ENCODE measurements around the gene TRPM1.
A peak's percentile ranks its signal among the peaks of the same experiment; 100 is the strongest.

TRPM1 gene

DNA sequence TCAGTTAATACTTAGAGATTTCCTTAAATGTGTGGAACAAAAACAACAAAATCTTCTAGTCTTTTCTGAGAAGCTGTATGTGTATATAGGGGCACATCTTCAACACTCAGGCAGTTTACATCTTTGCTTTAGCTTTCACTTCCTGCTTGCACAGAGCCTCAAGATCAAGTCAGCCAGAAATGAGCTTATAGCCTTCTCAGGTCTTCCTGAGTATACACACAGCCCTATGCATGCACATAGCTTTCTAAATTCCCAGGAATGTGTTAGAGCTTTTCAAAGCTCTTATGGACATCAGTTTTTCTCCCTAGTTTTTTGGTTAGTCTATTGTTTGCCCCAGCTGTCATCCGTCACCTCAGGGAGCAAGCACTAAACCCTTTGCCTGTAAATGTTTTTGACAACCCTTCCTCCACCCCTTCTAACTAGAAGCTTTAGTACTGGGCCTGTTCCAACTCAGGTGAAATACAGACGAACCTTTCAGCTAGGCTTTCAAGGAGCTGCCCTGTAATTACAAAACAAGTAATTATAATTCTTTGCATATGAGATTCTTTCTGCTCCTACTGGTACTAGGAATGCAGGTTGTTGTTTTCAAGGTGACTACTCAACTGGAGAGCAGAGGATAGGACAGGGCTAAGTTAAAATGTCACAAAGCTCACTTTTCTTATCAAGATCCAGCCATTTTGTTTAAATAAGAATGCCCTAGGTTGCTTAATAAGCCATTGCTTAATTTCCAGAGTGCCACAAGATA, 87.5 kb downstream of the TRPM1 start:
- DNase-seq, result no peak

DNA sequence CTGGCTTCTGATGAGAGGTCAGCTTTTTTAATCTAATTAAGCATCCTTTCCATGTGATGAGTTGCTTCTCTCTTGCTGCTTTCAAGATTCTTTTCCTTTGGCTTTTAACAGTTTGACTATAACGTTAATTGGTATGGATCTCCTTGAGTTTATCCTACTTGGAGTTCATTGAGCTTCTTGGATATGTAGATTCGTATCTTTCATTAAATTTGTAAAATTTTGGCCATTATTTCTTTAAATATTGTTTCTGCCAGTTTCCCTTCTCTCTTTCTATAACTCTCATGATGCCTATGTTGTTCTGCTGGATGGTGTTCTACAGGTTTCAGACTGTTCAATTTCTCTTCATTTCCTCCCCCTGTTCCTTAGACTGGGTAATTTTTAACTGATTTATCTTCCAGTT, 89.1 kb downstream of the TRPM1 start:
- DNase-seq, result no peak

DNA sequence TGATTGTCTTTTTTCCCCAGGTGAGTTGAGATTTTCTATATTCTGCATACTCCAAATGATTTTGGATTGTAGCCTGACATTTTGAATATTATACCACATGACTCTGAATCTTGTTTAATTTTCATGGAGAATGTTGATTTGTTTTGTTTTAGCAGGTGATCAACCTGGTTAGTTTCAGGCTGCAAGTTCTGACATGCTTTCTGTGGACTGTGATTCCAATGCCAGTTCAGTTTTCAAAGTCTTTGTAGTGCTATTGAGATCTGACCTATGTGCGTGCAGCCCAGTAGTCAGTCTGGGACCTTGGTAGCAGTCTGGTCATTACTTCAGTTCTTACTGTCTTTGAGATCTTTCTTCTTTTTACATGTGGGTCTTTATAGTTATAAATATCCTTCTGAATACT, 91.5 kb downstream of the TRPM1 start:
- DNase-seq, result no peak

DNA sequence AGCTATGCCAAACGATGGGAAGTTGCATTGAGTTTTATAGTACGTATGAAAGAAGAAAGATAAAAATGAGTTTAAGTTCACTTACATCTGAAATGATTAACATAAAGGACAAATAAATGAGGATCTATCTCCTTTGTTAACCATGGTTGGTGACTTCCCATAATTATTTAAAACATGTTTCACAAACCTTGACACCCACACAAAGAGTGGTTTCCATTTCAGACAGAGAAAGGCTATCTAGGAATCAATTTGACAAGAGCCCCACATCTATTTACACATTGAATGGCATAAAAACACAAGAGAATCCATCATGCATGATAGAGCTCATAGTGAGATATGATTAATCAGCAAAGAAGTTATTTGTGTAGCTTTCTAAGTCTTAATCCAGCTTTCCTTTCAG, 95.9 kb downstream of the TRPM1 start:
- DNase-seq, result no peak

GRCh38 chr15:31004220-31004733, 97.2 kb downstream of the TRPM1 start:
- no peak for DNase-seq

DNA sequence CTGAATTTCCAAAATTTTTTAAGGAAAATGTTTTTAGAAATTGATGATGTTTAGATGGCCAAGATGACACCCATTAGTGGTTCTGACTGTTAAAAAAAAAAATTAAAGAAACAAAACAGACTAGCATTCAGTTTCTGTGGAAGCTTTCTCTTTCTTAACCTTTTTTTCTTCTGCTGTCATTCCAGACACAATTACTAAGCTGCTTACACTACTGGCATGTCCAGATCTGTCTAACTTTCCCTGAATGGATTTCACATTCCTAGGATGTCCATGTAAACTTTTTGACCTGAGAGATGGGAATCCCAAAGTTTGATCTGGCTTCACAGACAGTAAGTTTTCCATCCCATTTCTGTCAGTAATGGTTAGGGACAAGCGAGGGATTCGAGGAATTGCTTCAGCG, 99.8 kb downstream of the TRPM1 start:
- no peak for DNase-seq

DNA sequence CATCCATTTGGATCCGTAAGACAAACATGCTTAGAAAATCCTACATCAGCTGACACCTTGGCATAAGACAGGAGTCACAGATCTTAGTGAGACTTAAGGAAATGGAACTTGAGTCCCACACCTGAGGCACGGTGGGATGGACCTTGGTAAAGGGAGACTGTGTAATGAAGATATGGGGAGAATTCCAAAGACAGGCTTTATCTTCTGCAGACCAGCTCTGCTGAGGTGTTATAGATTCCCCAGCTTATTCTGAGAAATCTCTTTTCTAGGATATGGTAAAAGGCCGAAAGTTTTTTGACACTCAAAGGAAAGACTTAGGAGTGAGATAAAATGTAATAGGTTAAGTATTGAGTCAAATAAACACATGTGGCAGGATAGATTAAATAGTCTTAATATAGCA, 101.8 kb downstream of the TRPM1 start:
- DNase-seq, result no peak

GRCh38 chr15:30997270-30997669, 104.3 kb downstream of the TRPM1 start:
- DNase-seq, result no peak

GRCh38 chr15:30992249-30992864, 109.2 kb downstream of the TRPM1 start:
- no peak for DNase-seq

DNA sequence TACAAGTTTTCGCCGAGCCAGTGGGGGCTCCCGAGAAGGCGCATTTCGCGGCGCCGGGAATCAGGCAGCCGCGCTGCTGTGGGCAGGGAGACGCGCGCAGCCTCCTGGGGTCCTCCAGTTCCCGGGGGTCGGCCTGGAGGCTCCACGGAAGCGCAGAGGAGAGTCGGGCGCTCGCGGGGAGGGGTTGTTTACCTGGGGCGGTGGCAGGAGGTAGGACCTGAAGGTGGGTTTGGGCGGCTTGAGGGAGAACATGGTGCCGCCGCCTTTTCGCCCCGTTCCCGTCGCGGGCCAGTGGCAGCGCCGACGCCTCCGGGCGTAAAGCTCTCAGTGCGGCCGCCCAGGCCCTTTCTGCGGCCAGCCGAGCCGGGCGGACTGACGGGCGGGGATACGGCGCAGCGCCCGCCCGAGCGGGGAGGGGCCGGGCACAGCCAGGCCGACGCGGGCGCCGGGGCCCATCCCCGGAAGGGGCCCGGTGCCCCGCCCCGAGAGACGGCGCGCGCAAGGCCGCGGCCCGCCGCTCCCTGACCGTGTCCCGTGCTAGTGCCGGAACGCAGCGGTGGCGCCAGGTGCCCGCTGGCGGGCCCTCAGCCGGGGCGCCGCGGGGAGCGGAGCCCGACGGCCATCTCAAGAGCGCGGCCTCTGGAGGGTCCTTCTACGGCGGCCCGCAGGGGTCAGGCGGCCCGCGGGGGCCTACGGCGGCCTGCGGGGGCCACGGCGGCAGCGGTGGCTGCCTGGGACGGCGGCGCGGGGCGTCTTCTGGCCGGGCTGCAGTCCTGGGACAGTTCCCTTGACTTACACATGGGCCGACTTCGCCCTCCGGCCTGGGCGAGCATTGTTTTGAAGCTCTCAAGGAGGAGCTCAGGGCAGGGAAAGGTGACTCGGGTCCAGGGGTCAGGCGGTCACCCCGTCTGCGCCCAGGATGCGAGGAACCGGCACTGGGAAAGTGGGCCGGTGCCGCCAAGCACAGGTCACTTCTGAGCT, 110.0 kb downstream of the TRPM1 start, which contains the start of gene MTMR10:
Gene MTMR10, minus strand, starts transcription at position 374 of the 981 bp plus-strand sequence. Its CDS starts 122 bp downstream, at position 252.
- peak; percentile 61 for DNase-seq

DNA sequence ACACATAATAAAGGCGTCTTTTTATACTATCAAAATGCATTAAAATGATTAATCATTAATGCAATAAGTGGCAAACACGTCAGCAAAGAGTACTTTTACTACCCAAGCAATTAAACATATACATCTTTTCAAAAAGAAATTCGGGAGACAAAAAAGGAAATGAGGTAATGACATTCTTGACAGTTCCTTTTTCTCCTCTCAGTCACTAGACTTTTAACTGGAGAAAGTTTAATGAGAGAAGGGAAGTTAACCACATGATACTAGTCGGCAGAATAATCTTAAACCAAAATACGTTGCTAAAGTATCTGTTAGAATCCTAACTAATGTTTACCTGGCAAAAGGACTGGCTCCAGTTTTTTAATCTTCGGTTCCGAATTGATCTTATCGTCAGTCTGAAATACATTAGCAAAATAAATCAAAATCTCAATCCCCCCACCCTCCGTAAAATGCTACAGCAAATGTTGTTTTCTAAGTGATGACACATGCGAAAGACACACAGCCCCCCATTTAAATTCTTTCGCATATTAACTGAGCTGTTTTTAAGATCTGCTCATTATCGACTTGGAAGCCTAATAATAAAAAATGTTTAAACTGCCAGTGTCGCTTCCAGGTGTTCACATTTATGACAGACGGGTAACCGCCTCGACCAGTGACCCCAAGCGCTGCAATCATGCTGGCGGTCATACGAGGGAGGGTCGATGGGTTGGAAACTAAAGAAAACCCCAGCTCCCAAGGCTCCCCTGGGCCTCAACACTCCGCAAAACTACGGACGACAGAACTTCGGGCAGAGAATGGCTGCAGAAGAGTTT, 110.9 kb downstream of the TRPM1 start:
- no peak for DNase-seq

GRCh38 chr15:30990036-30990435, 111.5 kb downstream of the TRPM1 start:
- no peak for DNase-seq

DNA sequence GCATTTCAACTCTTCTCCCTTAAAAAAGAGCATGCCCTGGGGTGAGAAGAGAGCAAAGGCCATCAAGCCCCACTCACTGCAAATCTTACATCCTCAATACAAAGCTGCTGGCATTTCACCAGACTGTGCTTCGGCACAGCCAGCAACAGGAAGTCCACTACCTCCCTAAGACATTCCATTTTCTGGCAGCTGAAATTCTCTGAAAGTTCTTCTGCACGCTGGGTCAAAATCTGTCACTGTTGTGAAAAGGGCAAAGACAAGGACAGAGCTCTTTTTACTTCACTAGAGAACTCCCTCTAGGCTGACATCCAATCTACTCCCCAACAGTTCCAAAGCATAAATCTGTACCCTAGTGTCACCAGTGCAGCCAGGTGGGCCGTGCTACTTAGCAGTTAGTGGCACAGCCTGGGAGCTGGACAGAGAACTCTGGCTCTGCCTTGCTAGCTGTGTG, 116.4 kb downstream of the TRPM1 start:
- no peak for DNase-seq

- DNase-seq, result no peak
Observed at GRCh38 chr15:30984542-30984941, 117.0 kb downstream of the TRPM1 start.

DNA sequence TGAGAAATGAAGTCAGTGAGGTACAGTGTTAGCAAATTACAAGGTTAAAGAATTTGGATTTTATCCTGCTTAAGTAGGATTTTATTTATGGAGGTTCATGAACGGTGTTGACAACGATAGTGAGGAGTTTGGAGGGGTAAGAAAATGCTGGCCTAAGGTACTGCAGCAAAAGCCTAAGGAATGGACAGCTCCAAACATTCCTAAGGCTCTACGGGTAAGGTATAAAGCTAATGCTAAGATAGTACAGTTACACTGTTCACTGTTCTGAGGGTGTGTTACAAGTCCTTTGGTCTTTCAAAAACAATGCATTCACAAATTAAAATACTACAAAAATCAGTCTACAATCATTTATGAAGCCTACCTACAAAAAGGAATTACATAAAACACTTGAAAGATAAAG, 117.4 kb downstream of the TRPM1 start:
- no peak for DNase-seq

DNA sequence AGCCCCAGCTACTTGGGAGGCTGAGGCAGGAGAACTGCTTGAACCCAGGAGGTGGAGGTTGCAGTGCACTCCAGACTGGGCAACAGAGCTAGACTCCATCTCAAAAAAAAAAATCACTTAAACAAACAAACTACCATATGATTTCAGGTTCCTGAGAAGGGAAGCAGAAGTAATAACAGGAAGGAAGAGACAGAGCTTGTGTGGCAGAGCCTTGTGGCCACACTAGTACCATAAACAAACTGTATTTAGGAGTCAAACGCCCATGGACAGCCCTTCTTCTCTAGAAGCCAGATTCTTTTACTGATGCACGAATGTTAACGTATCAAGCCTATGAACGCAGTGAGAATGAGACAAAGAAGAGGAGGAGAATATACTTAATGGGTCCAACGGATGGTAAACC, 122.1 kb downstream of the TRPM1 start:
- no peak for DNase-seq

DNA sequence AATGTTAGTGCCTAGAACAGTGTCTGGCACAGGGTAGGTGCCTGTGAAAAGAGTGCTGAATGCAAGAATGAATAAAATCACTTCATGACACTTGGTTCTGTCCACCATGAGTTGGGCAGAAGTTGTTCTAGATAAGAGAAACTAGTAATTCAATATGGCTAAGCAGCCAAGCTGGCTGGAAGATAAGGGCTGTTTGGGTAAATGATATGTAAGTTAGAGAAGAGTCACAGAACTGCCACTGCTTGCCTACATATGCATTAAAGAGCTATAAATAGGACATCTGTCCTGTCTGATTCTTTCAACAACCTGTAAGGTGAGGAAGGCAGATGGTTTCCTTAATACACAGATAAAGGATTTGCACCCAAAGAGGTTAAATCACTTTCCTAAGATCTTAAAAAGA, 123.2 kb downstream of the TRPM1 start:
- no peak for DNase-seq

GRCh38 chr15:30974112-30974511, 127.4 kb downstream of the TRPM1 start:
- DNase-seq, result no peak

GRCh38 chr15:30973379-30973778, 128.1 kb downstream of the TRPM1 start:
- no peak for DNase-seq

DNA sequence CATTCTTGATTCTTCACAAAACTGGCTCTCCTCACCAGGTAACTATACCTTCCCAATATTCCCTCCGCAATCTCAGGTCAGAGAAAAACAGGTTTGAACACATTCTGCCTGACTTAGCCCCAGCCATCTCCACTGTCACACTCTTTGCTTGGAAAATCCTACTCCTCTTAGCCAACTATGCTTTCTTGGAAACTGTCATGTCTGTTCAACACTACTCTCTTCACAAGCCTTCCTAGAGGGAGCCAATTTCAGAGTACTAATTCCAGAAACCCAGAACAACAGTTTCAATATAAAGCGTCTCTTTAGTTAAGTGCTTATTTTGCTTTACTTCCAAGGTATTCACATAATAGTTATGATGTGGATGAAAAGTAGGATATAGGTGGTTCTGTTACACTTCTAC, 131.8 kb downstream of the TRPM1 start:
- DNase-seq, result no peak

DNA sequence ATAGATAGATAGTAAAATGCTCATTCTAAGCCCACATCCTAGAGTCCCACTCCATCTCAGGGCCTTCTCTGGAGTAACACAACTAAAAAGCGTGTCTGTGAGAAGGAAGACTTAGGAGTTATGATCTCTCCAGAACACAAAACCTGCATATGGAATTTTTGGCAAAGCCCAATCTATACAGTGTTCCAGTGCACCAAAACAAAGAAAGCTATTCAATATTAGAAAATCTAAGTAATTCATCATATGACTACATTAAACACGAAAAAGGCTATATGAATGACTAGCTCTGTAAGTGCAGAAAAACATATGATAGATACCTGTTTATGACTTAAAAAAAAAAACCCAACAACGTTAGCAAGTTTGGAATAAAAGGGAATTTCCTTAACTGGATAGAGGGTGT, 137.8 kb downstream of the TRPM1 start:
- no peak for DNase-seq

DNA sequence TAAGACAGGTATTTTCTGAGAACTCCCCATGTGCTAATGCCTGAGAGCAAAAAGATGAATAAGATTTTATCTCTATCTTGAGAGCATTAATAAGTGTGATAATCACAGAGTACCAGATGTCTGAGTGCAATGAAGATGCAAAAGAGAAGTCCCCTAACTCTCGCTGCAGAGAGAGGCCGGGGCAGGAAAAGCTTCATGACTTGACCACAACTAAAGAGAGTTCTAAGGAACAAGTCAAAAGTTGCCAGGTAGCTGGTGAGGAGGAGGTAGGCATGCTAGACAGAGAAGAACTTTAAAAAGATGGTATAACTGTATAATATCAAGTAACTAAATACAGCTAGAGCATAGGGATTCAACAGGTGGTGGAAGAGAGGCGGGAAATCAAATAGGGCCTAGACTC, 138.9 kb downstream of the TRPM1 start:
- DNase-seq, result no peak
